ENCODE measurements around the gene RBM6. TPM values are rescaled to one million over a fixed set of nuclear protein-coding genes. Genes with fewer than 3 reads are reported as not detected.

Gene RBM6
- total RNA-seq, 1 experiment from 2014 or later: 90.7 TPM

- no peak overlapping the region for H2AFZ ChIP-seq (ENCODE audit: low read length)
- no peaks in the 10 kb centered on the region for H3K23me2 ChIP-seq (ENCODE audit: insufficient read length, low read depth, low read length, poor library complexity, severe bottlenecking)
- no peaks in the 10 kb centered on the region for H3K79me2 ChIP-seq (ENCODE audit: insufficient read depth, low read length)
- H4K91ac ChIP-seq (ENCODE audit: insufficient read length, low read depth, low read length): no peak overlapping the region
- Mint-ChIP-seq H3K36me3 (ENCODE audit: insufficient read depth in 1 of 3, low read depth in 3 of 3) (peaks cover 29 to 39% (median 35%) of the 10 kb centered on the region in 3 experiments), H3K9me3 (no peaks in the 10 kb centered on the region), H3K27ac (no peak overlapping the region), H3K4me3 (no peak overlapping the region), H3K27me3 (ENCODE audit: low read depth) (peaks cover 4% of the 10 kb centered on the region; the same call in 1 of the 2 replicates), H3K4me1 (peaks cover 25 to 33% of the 10 kb centered on the region in 2 experiments)
- no peak overlapping the region for H3K27ac ChIP-seq (ENCODE audit: insufficient read length, low read depth, low read length)
- peak; percentile 96 for TF ChIP-seq CTCF (conservative IDR thresholded peaks at IDR 0.05)
- H3K18ac ChIP-seq (ENCODE audit: insufficient read length, low read depth, low read length): no peak overlapping the region
- peak; percentile 84 for DNase-seq
- H3T11ph ChIP-seq (ENCODE audit: low read length): no peak overlapping the region
- no peak overlapping the region for H4K5ac ChIP-seq (ENCODE audit: insufficient read length, low read depth, low read length)
- no peak overlapping the region for H3K9ac ChIP-seq (ENCODE audit: extremely low read depth, insufficient read length, low read length)
- no peak overlapping the region for H3K23ac ChIP-seq (ENCODE audit: insufficient read length, low read depth, low read length)
- H3K9me3 ChIP-seq (ENCODE audit: control insufficient read depth, low read depth, low read length): no peaks in the 10 kb centered on the region
- no peaks in the 10 kb centered on the region for H4K20me1 ChIP-seq (ENCODE audit: control insufficient read depth, insufficient read depth, insufficient read length)
- H3K56ac ChIP-seq (ENCODE audit: insufficient read length, low read depth, low read length): no peak overlapping the region
- H2AK5ac ChIP-seq (ENCODE audit: insufficient read length, low read length): no peak overlapping the region
- no peaks in the 10 kb centered on the region for H3K79me1 ChIP-seq (ENCODE audit: insufficient read depth, low read depth, low read length, poor library complexity, severe bottlenecking)
- no peak overlapping the region for H3K4ac ChIP-seq (ENCODE audit: low read depth, low read length)
- WGBS (ENCODE audit: extremely low coverage, insufficient read length, low lambda C conversion rate): no CpG with 5 or more reads among the region's 13 CpGs
- no peak overlapping the region for H2BK12ac ChIP-seq (ENCODE audit: insufficient read length, low read depth, low read length)
- no peak overlapping the region for H2BK120ac ChIP-seq (ENCODE audit: low read depth, low read length, poor library complexity, severe bottlenecking)
- H2BK5ac ChIP-seq (ENCODE audit: insufficient read length, low read length): no peak overlapping the region
- no peak overlapping the region for H3K14ac ChIP-seq (ENCODE audit: insufficient read depth, low read length)
- H2BK20ac ChIP-seq (ENCODE audit: low read depth, low read length, poor library complexity, severe bottlenecking): no peak overlapping the region
- no peak overlapping the region for H3K4me2 ChIP-seq (ENCODE audit: insufficient read depth, insufficient read length, low read length)
- H3K27me3 ChIP-seq (ENCODE audit: insufficient read depth, low read length): no peaks in the 10 kb centered on the region
- peaks cover 4% of the 10 kb centered on the region; the same call in 1 of the 2 replicates for H3K4me1 ChIP-seq (ENCODE audit: insufficient read depth, low read length)
- H4K8ac ChIP-seq (replicated peaks; ENCODE audit: insufficient read length, low read depth, low read length): no peak overlapping the region
- no peak overlapping the region for H2BK15ac ChIP-seq (ENCODE audit: low read depth, low read length)
Measured at GRCh38 chr3:50121072-50122032, 181.4 kb downstream of the RBM6 start.
